Activated T-cell treated with anti-CD3 and anti-CD28 coated beads for 1 hour (primary cell): ENCODE measurements around the gene USP6NL.
"Not testable (repeated sequence)": the region's sequence is repeated elsewhere in the genome, so short reads cannot be mapped to it uniquely, and the experiment has no call there.

Experiments
- DNase-seq: peaks from one replicate; pipeline ENCODE4 v3.0.0-alpha.2; 2020; ENCODE audit warnings: low read depth

The USP6NL gene

GRCh38 chr10:11515596-11516430, 95.6 kb downstream of the USP6NL start:
- peak; percentile 11 for DNase-seq

- no peak for DNase-seq
Observed at GRCh38 chr10:11513727-11514126, 97.7 kb downstream of the USP6NL start.

- DNase-seq: no peak
Observed at GRCh38 chr10:11512596-11512995, 98.9 kb downstream of the USP6NL start.

- no peak for DNase-seq
Observed at GRCh38 chr10:11511321-11511720, 100.1 kb downstream of the USP6NL start.

GRCh38 chr10:11510736-11511135, 100.7 kb downstream of the USP6NL start:
- no peak for DNase-seq

GRCh38 chr10:11510281-11510680, 101.2 kb downstream of the USP6NL start:
- no peak for DNase-seq

GRCh38 chr10:11509036-11509435, 102.4 kb downstream of the USP6NL start:
- DNase-seq: no peak

GRCh38 chr10:11506247-11506789, 105.1 kb downstream of the USP6NL start:
- DNase-seq: no peak

- DNase-seq: no peak
Observed at GRCh38 chr10:11505639-11506038, 105.8 kb downstream of the USP6NL start.

- no peak for DNase-seq
Observed at GRCh38 chr10:11504566-11505285, 106.7 kb downstream of the USP6NL start.

- DNase-seq: no peak
Observed at GRCh38 chr10:11501600-11501999, 109.8 kb downstream of the USP6NL start.

GRCh38 chr10:11499425-11500071, 111.9 kb downstream of the USP6NL start:
- DNase-seq: no peak

GRCh38 chr10:11498399-11498798, 113.1 kb downstream of the USP6NL start:
- DNase-seq: no peak

GRCh38 chr10:11494923-11495322, 116.5 kb downstream of the USP6NL start:
- not testable (repeated sequence) for DNase-seq

GRCh38 chr10:11493646-11494045, 117.8 kb downstream of the USP6NL start:
- no peak for DNase-seq

- DNase-seq: no peak
Observed at GRCh38 chr10:11491087-11491486, 120.4 kb downstream of the USP6NL start.

- no peak for DNase-seq
Observed at GRCh38 chr10:11489591-11489990, 121.9 kb downstream of the USP6NL start.

GRCh38 chr10:11488126-11488525, 123.3 kb downstream of the USP6NL start:
- DNase-seq: no peak

GRCh38 chr10:11483201-11484148, 128.0 kb downstream of the USP6NL start:
- no peak for DNase-seq

GRCh38 chr10:11482306-11482705, 129.1 kb downstream of the USP6NL start:
- DNase-seq: no peak

- DNase-seq: no peak
Observed at GRCh38 chr10:11480687-11481086, 130.8 kb downstream of the USP6NL start.
